Panc1 (cell line): ENCODE data around the gene CPAMD8. TPM values are rescaled to one million over a fixed set of nuclear protein-coding genes. Genes with fewer than 3 reads are reported as not detected.

ENCODE experiments used
- total RNA-seq: library from RNA; stranded (reverse); gene quantifications from one replicate; pipeline ENCODE4 v1.2.1, GENCODE V29; 2021; ENCODE audit not compliant: unreplicated experiment

The CPAMD8 gene
- total RNA-seq, 1 experiment from 2014 or later, result 2.0 TPM

Other genes starting within 250 kb of the CPAMD8 start
- 47.0 TPM for gene SIN3B, start 197.4 kb downstream of the CPAMD8 start, total RNA-seq
- not detected for gene F2RL3, start 137.8 kb downstream of the CPAMD8 start, total RNA-seq
- 18.2 TPM for gene HAUS8, start 48.6 kb upstream of the CPAMD8 start, total RNA-seq
- 79.4 TPM for gene MYO9B, start 49.0 kb upstream of the CPAMD8 start, total RNA-seq
- 26.2 TPM for gene USE1, start 188.5 kb upstream of the CPAMD8 start, total RNA-seq
- 37.1 TPM for gene OCEL1, start 199.4 kb upstream of the CPAMD8 start, total RNA-seq
- 173 TPM for gene NR2F6, start 219.1 kb upstream of the CPAMD8 start, total RNA-seq
- gene USHBP1, start 237.9 kb upstream of the CPAMD8 start, total RNA-seq, result not detected
- 79.5 TPM for gene BABAM1, start 240.6 kb upstream of the CPAMD8 start, total RNA-seq